GM12874 (cell line): ENCODE results near the gene GTF2F2.

Source experiments
- TF ChIP-seq, protein P1 (sequence below): IDR thresholded peaks from 2 replicates; pipeline ENCODE4 v1.5.1; 2011; ENCODE audit warnings: low read depth, mild to moderate bottlenecking, control low read depth, low read length, moderate library complexity; ENCODE audit not compliant: insufficient read depth

Gene GTF2F2

GRCh38 chr13:45231305-45231704 lies 111.0 kb downstream of the GTF2F2 start:
- TF ChIP-seq, protein P1, sequence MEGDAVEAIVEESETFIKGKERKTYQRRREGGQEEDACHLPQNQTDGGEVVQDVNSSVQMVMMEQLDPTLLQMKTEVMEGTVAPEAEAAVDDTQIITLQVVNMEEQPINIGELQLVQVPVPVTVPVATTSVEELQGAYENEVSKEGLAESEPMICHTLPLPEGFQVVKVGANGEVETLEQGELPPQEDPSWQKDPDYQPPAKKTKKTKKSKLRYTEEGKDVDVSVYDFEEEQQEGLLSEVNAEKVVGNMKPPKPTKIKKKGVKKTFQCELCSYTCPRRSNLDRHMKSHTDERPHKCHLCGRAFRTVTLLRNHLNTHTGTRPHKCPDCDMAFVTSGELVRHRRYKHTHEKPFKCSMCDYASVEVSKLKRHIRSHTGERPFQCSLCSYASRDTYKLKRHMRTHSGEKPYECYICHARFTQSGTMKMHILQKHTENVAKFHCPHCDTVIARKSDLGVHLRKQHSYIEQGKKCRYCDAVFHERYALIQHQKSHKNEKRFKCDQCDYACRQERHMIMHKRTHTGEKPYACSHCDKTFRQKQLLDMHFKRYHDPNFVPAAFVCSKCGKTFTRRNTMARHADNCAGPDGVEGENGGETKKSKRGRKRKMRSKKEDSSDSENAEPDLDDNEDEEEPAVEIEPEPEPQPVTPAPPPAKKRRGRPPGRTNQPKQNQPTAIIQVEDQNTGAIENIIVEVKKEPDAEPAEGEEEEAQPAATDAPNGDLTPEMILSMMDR = no peak

DNA sequence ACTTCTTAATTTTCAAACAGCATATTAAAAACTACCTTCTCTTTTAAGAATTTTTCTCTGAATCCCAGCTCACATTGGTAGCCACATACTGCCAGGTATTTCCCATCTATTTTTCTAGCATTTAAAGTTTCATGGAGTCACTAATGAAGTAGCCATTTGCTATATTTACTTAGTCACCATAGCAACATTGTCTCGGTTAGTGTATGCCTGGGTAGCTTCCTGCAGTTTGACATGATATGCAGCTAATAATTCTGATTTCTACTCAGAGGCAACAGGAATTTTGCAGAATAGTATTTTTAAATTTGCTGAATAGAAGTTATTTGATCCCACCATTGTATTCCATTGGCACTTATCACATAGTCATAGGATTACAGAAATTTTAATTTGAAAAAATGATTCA lies 111.4 kb downstream of the GTF2F2 start:
- TF ChIP-seq, protein P1 = no peak

DNA sequence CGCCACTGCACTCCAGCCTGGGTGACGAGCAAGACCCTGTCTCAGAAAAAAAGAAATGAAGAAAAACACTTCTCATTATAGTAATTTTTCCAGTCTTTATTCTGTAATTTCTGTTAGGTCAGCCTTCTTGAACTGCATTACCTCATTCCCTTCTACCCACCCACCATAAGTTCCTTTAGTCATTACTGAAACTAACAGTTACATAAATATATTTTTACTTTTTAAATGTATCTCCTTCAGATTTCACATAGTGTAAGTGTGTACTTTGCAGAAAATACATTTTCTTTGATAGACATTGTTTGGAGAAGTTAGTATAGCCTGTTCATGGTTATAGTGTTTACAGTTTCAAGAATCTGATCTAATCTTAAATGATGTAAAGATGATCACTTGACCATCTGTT lies 112.3 kb downstream of the GTF2F2 start:
- TF ChIP-seq, protein P1 = no peak

GRCh38 chr13:45238945-45239795 lies 118.9 kb downstream of the GTF2F2 start:
- TF ChIP-seq, protein P1 = no peak

DNA sequence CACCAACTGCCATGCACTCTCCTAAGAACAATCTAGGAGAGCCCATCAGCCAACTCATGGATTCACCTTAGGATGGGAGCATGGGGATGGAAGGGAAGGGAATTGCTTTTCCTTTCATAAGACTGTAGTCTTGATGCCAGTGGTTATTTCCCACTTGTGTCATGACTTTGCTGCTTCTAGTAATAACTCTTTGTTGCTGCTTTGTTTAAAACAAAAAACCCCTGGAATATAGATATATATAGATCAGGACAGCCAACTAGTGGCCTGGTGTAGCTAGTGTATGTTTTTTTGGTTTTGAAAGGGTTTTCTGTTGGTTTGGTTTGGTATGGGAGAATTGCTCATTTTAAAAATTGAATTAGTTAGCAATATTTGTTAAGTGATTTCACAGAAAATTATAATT lies 119.8 kb downstream of the GTF2F2 start:
- TF ChIP-seq, protein P1 = no peak

GRCh38 chr13:45242070-45242469 lies 121.8 kb downstream of the GTF2F2 start:
- TF ChIP-seq, protein P1 = no peak

- TF ChIP-seq, protein P1 = no peak
These were observed 122.2 kb downstream of the GTF2F2 start for GRCh38 chr13:45242524-45242923.
